Tracheal epithelial cell (primary cell): ENCODE data around the gene B3GNT9. TPM values are rescaled to one million over a fixed set of nuclear protein-coding genes. Genes with fewer than 3 reads are reported as not detected.

Experiments used
- total RNA-seq: library from RNA; depleted of rRNA; stranded (reverse); fragments of >200 nt; gene quantifications from 2 replicates; pipeline ENCODE4 v1.2.1, GENCODE V29; 2014

Gene B3GNT9, protein sequence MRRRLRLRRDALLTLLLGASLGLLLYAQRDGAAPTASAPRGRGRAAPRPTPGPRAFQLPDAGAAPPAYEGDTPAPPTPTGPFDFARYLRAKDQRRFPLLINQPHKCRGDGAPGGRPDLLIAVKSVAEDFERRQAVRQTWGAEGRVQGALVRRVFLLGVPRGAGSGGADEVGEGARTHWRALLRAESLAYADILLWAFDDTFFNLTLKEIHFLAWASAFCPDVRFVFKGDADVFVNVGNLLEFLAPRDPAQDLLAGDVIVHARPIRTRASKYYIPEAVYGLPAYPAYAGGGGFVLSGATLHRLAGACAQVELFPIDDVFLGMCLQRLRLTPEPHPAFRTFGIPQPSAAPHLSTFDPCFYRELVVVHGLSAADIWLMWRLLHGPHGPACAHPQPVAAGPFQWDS
- total RNA-seq = 8.9 and 15.8 TPM in 2 replicates

DNA sequence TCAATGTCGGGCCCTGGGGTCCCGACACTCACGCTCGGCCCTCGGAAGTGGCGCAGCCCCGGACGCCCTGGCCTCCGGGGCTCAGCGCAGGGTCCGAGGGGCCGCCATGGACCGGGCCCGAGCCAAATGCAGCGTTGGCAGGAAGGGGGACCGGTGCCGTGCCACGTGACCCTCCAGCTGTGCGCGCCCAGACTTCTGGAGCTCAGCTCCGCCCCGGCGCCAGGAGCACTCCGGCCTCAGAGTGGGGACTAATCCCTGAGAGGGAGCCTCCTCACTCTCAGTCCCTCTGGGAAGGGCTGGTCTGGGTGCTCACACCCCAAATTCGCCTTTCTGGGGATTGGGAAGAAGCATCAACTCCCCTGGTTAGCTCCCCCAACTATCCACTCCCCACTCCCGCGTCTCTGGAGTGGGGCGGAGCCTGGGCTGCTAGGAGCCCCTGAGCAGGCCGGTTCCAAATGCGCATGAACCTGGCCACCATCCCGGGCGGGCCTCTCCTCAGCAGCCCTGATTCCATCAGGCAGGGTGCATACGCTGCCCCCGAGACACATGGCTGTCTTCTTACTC, at the start of gene B3GNT9:
Gene B3GNT9, minus strand, starts transcription at position 166 of the 564 bp plus-strand sequence. CDS start 513 bp downstream, outside the sequence.

DNA sequence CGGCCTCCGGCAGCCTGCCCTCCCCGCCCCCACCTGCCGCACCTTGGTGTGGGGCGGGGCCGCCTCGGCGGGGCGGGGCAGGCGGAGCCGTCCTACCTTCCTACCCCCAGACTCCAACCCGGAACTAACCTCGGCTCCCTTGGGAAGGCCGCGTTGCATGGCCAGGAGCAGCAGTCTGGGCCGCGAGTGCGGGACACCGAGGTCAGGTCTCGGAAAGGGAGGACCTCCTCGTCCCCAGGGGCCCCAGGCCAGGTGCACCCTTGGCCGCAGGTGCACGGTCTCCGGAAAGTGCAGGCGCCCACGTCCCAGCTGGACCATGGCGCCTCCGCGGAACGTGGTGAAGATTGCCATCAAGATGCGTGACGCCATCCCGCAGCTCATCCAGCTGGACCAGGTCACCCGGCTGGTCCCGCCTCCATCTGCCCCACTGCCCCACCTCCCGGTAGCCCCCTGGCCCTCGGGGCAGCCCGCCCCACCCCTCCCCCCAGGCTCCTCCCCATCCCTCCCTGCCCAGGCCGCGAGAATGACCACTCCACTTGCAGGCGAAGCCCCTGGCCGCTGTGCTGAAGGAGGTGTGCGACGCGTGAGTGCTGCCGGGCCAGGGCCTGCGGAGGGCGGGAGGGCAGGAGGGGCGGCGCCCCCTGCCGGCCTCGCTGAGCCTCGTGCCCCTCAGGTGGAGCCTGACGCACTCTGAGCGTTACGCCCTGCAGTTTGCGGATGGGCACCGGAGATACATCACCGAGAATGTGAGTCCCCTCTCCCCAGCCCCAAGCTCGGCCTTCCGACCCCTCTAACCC, 48.4 kb upstream of the B3GNT9 start, which contains the start of gene ELMO3:
Gene ELMO3, plus strand, starts transcription at position 121 of the 797 bp plus-strand sequence. Its CDS starts 196 bp downstream, at position 317.

DNA sequence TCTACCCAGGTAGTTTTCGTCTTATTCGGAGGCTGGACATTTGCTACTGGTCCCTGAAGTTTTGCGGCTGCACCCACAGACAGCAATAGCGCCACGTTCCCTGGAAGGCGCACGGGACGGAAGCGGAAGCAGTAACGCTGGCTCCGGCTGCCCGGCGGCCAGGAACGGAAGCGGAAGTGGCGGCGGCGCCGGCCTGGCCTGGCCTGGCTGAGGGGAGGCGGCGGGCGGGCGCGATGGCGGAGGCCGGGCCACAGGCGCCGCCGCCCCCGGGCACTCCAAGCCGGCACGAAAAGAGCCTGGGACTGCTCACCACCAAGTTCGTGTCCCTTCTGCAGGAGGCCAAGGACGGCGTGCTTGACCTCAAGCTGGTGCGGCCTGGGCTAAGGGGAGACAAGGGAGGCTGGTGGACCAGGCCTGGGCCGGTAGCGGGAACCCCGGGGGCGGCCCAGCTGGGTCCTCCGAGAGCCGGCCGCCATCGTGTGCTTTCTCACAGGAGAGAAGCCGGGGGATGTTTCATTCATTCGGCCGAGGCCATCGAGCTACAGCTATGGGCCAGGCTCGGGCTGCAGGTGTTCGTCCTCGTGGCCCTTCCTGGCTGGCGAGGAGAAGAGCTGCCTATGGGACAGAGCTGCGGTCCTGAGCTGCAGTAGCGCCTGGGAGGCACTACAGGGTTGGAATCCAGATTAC, 41.3 kb upstream of the B3GNT9 start, which contains the start of gene E2F4:
Gene E2F4, plus strand, starts transcription at position 161 of the 687 bp plus-strand sequence. Its CDS starts 73 bp downstream, at position 234.

DNA sequence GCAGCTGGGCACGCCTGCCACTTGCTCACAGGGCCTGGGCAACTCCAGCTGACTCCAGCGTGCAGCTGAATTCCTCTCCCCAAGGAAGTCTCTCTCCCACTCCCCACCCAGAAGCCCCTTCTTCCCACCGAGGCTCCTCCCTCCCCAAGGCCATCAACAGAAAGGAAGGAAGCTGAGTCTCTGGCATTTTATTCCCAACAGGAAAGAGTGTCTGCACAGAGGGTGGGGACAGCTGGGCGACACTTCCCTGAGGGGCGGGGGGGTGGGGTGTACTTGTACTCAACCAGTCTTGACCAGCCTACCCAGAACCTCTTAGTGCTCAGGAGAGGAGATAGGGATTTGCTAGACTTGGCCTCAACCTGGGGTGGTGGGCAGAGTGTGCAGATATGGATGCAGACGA, 39.2 kb upstream of the B3GNT9 start, which contains the start of gene EXOC3L1:
Gene EXOC3L1, minus strand, starts transcription at position 96 of the 400 bp plus-strand sequence. CDS start 460 bp downstream, outside the sequence.

DNA sequence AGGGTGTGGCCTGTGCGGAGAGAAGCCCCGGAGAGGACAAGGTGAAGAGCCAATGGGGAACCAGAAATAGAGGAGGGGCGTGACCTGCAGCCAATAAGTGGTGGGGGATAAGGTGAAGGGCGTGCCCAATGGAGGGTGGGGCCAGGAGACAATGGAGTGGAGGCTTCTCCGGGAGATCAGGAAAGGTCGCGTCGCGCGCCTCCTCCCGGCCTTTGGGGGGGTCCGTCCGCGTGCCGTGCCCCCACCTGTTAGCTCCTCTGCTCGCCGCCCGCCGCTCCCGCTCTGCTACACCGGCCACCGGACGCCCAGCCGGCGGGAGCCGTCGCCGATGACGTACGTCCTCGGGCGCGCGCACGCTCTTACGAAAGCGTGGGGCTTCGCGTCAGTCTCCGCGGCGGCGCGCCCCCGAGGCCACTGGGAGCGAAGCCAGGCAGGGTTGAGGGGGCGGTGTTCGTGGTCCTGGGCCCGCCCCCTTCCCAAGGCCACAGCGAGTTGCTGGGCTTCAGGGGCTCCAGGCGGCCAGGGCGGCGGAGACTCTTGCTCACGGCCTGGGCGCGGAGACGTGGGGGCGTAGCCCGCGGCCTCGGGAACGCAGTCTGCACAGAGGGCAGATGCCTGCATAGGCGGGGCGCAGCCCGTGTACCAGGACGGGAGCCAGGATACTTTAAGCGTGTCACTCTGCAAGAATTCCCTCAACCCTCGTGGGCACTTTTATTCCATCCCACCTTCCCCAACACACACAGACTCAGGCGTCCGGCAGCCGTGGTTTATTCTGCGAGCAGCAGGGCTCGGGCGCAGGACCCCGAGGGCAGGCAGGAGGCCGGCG, 33.0 kb upstream of the B3GNT9 start, which contains the start of gene MATCAP1:
Gene MATCAP1, minus strand, starts transcription at position 337 of the 826 bp plus-strand sequence. CDS start 3,353 bp downstream, outside the sequence.

DNA sequence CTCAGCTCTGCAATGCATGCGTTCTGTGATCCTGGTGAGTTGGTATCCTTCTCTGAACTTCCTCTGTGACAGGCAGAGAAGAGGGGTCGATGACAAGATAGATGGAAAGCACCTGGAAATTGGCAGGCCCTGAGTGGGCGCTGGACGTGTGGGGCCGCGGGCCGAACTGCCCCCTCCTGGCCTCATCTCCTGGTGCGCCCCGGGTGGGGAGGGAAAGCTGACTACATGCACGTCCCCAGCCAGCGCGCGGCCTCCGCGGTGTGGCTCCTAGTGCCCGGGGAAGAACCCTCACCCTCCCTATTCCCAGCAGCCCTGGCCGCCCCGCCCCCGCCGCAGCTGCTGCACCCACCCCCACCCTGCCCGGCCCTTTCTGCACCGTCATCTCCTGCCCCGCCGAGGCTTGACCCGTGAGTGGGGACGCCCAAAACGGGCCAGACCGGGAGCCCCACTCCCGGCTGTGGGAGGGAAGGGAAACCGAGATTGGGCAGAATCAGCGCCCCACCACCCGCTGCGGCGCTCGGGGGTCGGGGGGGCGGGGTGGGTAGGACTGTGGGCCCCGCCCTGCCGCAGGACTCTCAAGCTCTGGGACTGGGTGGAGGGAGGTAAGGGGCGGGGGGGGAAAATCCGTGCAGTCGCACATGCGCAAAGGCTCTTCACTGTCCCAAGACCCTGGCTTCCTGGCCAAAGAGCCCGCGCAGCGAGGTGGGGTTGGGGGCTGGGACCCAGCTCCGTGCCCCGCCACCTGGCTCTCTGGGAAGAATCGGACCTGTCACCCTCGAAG, 19.6 kb upstream of the B3GNT9 start, which contains the start of gene NOL3:
Gene NOL3, plus strand, starts transcription at position 371 of the 781 bp plus-strand sequence.

DNA sequence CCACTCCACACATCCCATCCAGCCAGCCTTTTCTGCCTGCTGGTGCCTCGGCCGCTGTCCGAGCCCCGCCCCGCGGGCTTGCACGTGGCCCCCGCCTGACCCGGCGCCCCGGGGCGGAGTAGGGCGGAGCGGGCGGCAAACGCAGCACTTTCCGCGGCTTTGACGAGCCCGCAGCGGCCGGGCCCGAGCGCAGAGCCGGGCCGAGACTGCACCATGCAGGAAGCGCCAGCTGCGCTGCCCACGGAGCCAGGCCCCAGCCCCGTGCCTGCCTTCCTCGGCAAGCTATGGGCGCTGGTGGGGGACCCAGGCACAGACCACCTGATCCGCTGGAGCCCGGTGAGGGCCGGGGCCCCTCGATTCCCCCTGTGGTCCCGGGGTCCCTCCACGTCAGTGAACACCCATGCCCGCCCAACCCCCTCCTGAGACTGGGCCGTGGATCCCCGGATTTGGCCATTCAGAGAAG, 13.8 kb upstream of the B3GNT9 start, which contains the start of gene HSF4:
Gene HSF4, plus strand, starts transcription at position 147 of the 463 bp plus-strand sequence. Its CDS starts 67 bp downstream, at position 214.

DNA sequence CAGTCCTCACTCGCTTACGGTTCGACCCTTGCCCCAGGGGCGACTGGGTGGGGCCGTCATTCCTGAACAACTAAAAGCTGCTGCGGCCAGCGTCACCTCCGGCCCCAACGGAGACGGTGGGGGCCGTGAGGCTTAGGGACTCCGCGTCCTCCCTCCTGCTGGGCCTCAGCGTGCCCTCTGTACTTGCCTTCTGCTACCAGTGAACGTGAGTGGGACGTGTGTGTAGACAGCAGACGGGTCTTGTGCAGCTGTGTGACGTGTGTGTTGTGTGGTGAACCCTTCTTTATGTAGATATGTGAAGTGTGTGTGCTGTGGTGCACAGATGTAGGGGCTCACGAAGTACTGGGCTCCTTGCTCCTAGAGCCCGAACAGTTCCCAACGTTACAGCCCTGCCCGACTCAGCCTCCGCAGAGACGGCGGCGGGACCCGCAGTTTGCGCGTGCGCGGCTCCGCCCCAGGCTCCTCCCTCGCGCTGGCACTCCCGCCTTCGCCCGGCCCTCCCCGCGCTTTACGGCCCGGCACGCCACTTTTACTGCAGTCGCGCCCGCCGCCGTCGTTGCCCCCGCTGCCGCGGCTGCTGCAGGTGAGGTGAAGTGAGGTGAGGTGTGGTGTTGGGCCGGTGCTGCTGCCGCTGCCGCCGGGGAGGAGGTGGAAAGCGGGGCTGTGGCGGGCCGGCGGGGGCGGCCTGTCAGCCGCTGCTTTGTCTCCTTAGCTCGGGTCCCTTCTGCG, 41.2 kb downstream of the B3GNT9 start, which contains the start of gene PHAF1:
Gene PHAF1, plus strand, starts transcription at position 535 of the 729 bp plus-strand sequence. CDS start 235 bp downstream, outside the sequence.

Other genes with a start within 250 kb of the B3GNT9 start
- gene CDH16, start 232.1 kb downstream of the B3GNT9 start, total RNA-seq = 2.1 and 4.3 TPM in 2 replicates
- gene RRAD, start 225.5 kb downstream of the B3GNT9 start, total RNA-seq = 62.4 and 118 TPM in 2 replicates
- 189 and 217 TPM in 2 replicates for gene CIAO2B, start 216.6 kb downstream of the B3GNT9 start, total RNA-seq
- gene CES2, start 215.5 kb downstream of the B3GNT9 start, total RNA-seq = 40.0 and 189 TPM in 2 replicates
- gene CES3, start 189.7 kb downstream of the B3GNT9 start, total RNA-seq = 2.7 and 5.3 TPM in 2 replicates
- 1.3 and 2.2 TPM in 2 replicates for gene CES4A, start 162.4 kb downstream of the B3GNT9 start, total RNA-seq
- 95.7 and 123 TPM in 2 replicates for gene CBFB, start 121.8 kb downstream of the B3GNT9 start, total RNA-seq
- gene PHAF1, start 41.1 kb downstream of the B3GNT9 start, total RNA-seq = 12.1 and 12.5 TPM in 2 replicates
- 35.4 and 48.2 TPM in 2 replicates for gene TRADD, start 8.9 kb upstream of the B3GNT9 start, total RNA-seq
- 8.0 and 8.3 TPM in 2 replicates for gene FBXL8, start 9.0 kb upstream of the B3GNT9 start, total RNA-seq
- gene HSF4, start 13.7 kb upstream of the B3GNT9 start, total RNA-seq = 3.1 and 6.2 TPM in 2 replicates
- gene NOL3, start 19.5 kb upstream of the B3GNT9 start, total RNA-seq = 30.1 and 32.4 TPM in 2 replicates
- gene MATCAP1, start 33.0 kb upstream of the B3GNT9 start, total RNA-seq = 3.6 and 3.8 TPM in 2 replicates
- not detected in 2 replicates for gene EXOC3L1, start 39.1 kb upstream of the B3GNT9 start, total RNA-seq
- 51.2 and 72.3 TPM in 2 replicates for gene E2F4, start 41.2 kb upstream of the B3GNT9 start, total RNA-seq
- gene ELMO3, start 48.1 kb upstream of the B3GNT9 start, total RNA-seq = 43.7 and 49.2 TPM in 2 replicates
- gene TMEM208, start 76.1 kb upstream of the B3GNT9 start, total RNA-seq = 30.4 and 45.8 TPM in 2 replicates
- gene FHOD1, start 96.5 kb upstream of the B3GNT9 start, total RNA-seq = 4.0 and 4.3 TPM in 2 replicates
- gene SLC9A5, start 98.0 kb upstream of the B3GNT9 start, total RNA-seq = 0.21 and 0.72 TPM in 2 replicates
- gene PLEKHG4, start 128.5 kb upstream of the B3GNT9 start, total RNA-seq = 16.1 and 21.1 TPM in 2 replicates
- gene KCTD19, start 175.7 kb upstream of the B3GNT9 start, total RNA-seq = not detected in 2 replicates
- gene LRRC36, start 175.8 kb upstream of the B3GNT9 start, total RNA-seq = not detected in 2 replicates
- gene TPPP3, start 242.5 kb upstream of the B3GNT9 start, total RNA-seq = 0.24 and 0.43 TPM in 2 replicates